Adrenal gland (tissue), 5 donors: ENCODE results near the gene VPS29.
"Not testable (repeated sequence)": the region's sequence is repeated elsewhere in the genome, so short reads cannot be mapped to it uniquely, and the experiment has no call there.

Experiments used
- CTCF ChIP-seq, 6 experiments: fragments of 450-650 bp in 4 of 6; fragments of 200-600 bp in 2 of 6; sonication (generic) in 1 of 6; IDR thresholded peaks; 1 replicate in 5 of 6; 2 replicates in 1 of 6; pipeline versions ENCODE4 v1.5.1 to v1.8.0; 2016 to 2021; ENCODE audit warnings: antibody characterized with exemption in 6 of 6, mild to moderate bottlenecking in 2 of 6, moderate library complexity in 1 of 6
- POLR2A ChIP-seq, 2 donors: fragments of 450-650 bp; IDR thresholded peaks; one replicate each; pipeline ENCODE4 v1.6.1; 2017; ENCODE audit warnings: antibody characterized with exemption in 2 of 2, mild to moderate bottlenecking in 2 of 2, moderate library complexity in 1 of 2
- donor health status: DM: no; HTN: no; CAD: no.

GRCh38 chr12:110520876-110521712 is 19.2 kb upstream of the VPS29 start:
- TF ChIP-seq CTCF, POLR2A (IDR thresholded peaks at IDR 0.05): not testable (repeated sequence)
